Measurements from ENCODE around the gene LAMA1. TPM values are rescaled to one million over a fixed set of nuclear protein-coding genes. Genes with fewer than 3 reads are reported as not detected.

The LAMA1 gene
- total RNA-seq, 1 donor from 2014 or later: 91.4 TPM

GRCh38 chr18:7002107-7002506 is 115.5 kb downstream of the LAMA1 start:
- no peaks in the 10 kb centered on the region for H3K27me3 Mint-ChIP-seq (ENCODE audit: low read depth)
- no peak overlapping the region for H3K4me3 Mint-ChIP-seq
- H3K27ac Mint-ChIP-seq: no peak overlapping the region
- no peak for DNase-seq (ENCODE audit: low spot score in 2 of 2, unreplicated experiment in 2 of 2)
- TF ChIP-seq CTCF (IDR thresholded peaks at IDR 0.05; ENCODE audit: unreplicated experiment): no peak
- no peaks in the 10 kb centered on the region for H3K9me3 Mint-ChIP-seq
- H3K36me3 Mint-ChIP-seq: peaks cover 25% of the 10 kb centered on the region
- no peaks in the 10 kb centered on the region for H3K4me1 Mint-ChIP-seq

DNA sequence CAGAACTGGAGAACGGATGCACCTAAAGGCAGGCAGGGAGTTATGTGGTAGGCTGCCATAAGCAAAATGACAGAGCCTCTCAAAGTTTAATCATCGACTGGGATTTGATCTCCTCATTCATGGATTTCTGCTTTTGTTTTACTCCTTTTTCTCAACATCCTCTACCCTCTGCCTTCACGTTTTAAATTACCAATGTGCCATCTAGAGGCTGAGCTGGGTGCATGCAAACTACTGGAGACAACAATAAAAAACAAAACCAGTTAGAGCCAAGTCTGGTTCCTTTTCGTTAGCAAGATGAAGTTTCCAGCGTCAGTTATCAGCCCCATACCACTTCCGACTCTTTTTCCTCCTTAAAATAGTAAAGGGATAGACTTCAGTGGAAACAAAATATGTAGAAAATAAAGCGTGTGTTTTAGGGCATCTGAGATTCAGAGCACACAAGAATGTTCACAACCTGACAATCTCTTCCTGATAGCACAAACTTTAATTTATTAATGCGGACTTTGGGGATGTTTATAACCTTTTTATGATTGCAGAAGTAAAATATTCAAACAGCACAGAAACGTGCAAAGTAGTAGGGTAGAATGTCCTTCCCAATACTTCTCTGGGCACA is 117.0 kb downstream of the LAMA1 start:
- Mint-ChIP-seq H3K36me3 (peaks cover 26% of the 10 kb centered on the region), H3K27me3 (ENCODE audit: low read depth) (no peaks in the 10 kb centered on the region), H3K4me3 (no peak overlapping the region), H3K4me1 (peaks cover 2% of the 10 kb centered on the region), H3K27ac (no peak overlapping the region), H3K9me3 (no peaks in the 10 kb centered on the region)
- no peak for DNase-seq (ENCODE audit: low spot score in 2 of 2, unreplicated experiment in 2 of 2)
- TF ChIP-seq CTCF (IDR thresholded peaks at IDR 0.05; ENCODE audit: unreplicated experiment): peak; percentile 23

GRCh38 chr18:6997808-6998207 is 119.8 kb downstream of the LAMA1 start:
- no peak for TF ChIP-seq CTCF (IDR thresholded peaks at IDR 0.05; ENCODE audit: unreplicated experiment)
- Mint-ChIP-seq H3K36me3 (peaks cover 21% of the 10 kb centered on the region), H3K27ac (no peak overlapping the region), H3K9me3 (no peaks in the 10 kb centered on the region), H3K27me3 (ENCODE audit: low read depth) (no peaks in the 10 kb centered on the region), H3K4me3 (no peak overlapping the region), H3K4me1 (peaks cover 16% of the 10 kb centered on the region)
- DNase-seq (ENCODE audit: low spot score in 2 of 2, unreplicated experiment in 2 of 2): no peak

DNA sequence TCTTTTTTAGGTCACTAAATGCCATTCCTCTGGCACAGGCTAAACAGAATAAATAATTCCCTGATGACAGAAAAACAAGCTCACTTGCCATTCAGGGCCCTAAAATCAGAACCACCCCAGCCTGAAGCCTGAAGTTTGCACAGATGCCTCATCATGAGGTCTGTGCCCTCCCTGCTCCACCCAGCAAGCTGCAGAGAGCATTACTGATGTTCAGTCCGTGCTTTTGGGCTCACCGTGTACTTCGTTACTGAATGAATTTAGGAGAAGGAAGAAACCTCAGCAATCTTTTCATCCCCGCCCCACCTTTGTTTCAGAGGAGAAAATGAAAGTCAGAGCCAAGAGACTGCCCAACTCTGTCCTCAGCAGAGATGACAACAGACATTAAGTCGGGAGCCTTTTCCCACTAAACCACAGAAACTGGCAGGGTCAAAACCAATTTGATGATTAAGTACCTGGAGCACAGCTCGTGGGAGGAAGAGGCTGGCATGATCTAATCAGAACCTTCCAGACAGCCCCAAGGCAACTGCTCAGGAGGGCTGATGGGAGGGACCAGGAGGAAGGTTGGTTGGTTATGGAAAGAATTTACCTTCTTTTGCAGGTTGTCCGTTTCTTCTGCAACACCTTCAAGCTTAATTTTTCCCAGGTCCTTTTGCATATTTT is 122.7 kb downstream of the LAMA1 start:
- H3K36me3 Mint-ChIP-seq: peaks cover 26% of the 10 kb centered on the region
- H3K9me3 Mint-ChIP-seq: no peaks in the 10 kb centered on the region
- DNase-seq (ENCODE audit: low spot score in 2 of 2, unreplicated experiment in 2 of 2): no peak
- H3K4me1 Mint-ChIP-seq: peaks cover 16% of the 10 kb centered on the region
- H3K4me3 Mint-ChIP-seq: no peak overlapping the region
- no peak for TF ChIP-seq CTCF (IDR thresholded peaks at IDR 0.05; ENCODE audit: unreplicated experiment)
- no peaks in the 10 kb centered on the region for H3K27me3 Mint-ChIP-seq (ENCODE audit: low read depth)
- peak overlapping the region; percentile 92 for H3K27ac Mint-ChIP-seq

DNA sequence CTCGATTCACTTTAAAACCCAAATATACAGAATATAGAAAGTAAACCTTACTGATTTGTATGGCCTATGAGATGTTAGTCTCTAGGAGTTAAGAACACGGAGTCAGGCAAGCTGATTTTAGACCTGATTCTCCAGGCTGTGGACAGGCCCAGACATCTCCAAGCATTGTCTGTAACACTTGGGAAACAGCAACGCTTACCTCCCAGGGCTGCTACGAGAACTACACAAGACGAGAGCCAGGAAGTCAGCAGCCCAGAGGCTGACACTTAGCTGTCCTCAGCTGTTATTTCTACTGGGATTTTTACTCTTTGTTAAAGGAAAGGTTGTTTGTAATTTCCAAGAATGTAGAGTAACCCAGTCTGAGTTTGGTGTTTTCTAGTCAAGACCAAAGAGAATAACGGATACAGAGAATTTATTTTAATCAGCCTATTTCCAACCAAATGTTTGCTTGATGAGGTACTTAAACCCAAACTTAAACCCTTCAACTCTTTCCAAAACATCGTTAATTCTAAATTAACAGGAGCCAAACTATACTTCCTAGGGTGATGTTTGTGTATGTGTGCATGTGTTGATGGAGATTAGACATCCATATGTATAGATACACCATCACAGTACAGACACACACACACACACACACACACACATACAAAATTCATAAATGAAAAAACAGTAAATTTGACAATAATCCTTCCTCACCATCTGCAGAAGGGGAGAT is 123.4 kb downstream of the LAMA1 start:
- peaks cover 16% of the 10 kb centered on the region for H3K4me1 Mint-ChIP-seq
- no peaks in the 10 kb centered on the region for H3K9me3 Mint-ChIP-seq
- H3K27ac Mint-ChIP-seq: peak overlapping the region; percentile 92
- no peak overlapping the region for H3K4me3 Mint-ChIP-seq
- no peak for TF ChIP-seq CTCF (IDR thresholded peaks at IDR 0.05; ENCODE audit: unreplicated experiment)
- peaks cover 23% of the 10 kb centered on the region for H3K36me3 Mint-ChIP-seq
- no peaks in the 10 kb centered on the region for H3K27me3 Mint-ChIP-seq (ENCODE audit: low read depth)
- no peak for DNase-seq (ENCODE audit: low spot score in 2 of 2, unreplicated experiment in 2 of 2)
